NCI-H82 treated with DMSO at 0.1 percent for 48 hours (cell line): ENCODE measurements around the gene RHOU.

Experiments
- DNase-seq: peaks from one replicate; lab custom pipeline; 2025; ENCODE audit not compliant: unreplicated experiment; lab: John Stamatoyannopoulos, UW

RHOU gene

GRCh38 chr1:228736844-228737445 is 1.7 kb downstream of the RHOU start:
- DNase-seq, result no peak

- no peak for DNase-seq
Measured at GRCh38 chr1:228737601-228738041, 2.3 kb downstream of the RHOU start.

GRCh38 chr1:228739826-228740225 is 4.5 kb downstream of the RHOU start:
- peak; percentile 36 for DNase-seq

- no peak for DNase-seq
Measured at GRCh38 chr1:228740543-228741317, 5.5 kb downstream of the RHOU start.

GRCh38 chr1:228742281-228742860 is 7.1 kb downstream of the RHOU start:
- DNase-seq, result no peak

- no peak for DNase-seq
Measured at GRCh38 chr1:228743405-228743804, 8.1 kb downstream of the RHOU start.

GRCh38 chr1:228744356-228744755 is 9.1 kb downstream of the RHOU start:
- DNase-seq, result no peak

- no peak for DNase-seq
Measured at GRCh38 chr1:228744918-228745317, 9.6 kb downstream of the RHOU start.

GRCh38 chr1:228745497-228745896 is 10.2 kb downstream of the RHOU start:
- DNase-seq, result no peak

- DNase-seq, result no peak
Measured at GRCh38 chr1:228747301-228747935, 12.1 kb downstream of the RHOU start.

GRCh38 chr1:228748029-228748428 is 12.8 kb downstream of the RHOU start:
- no peak for DNase-seq

GRCh38 chr1:228748431-228748830 is 13.2 kb downstream of the RHOU start:
- DNase-seq, result no peak

- no peak for DNase-seq
Measured at GRCh38 chr1:228749765-228750164, 14.5 kb downstream of the RHOU start.

GRCh38 chr1:228750915-228751314 is 15.6 kb downstream of the RHOU start:
- DNase-seq, result no peak

- DNase-seq, result no peak
Measured at GRCh38 chr1:228751360-228752098, 16.2 kb downstream of the RHOU start.

- DNase-seq, result no peak
Measured at GRCh38 chr1:228752258-228752657, 17.0 kb downstream of the RHOU start.

- no peak for DNase-seq
Measured at GRCh38 chr1:228752675-228753265, 17.5 kb downstream of the RHOU start.

GRCh38 chr1:228753287-228753686 is 18.0 kb downstream of the RHOU start:
- DNase-seq, result no peak

GRCh38 chr1:228753786-228754360 is 18.6 kb downstream of the RHOU start:
- DNase-seq, result peak; percentile 62

GRCh38 chr1:228754646-228755268 is 19.5 kb downstream of the RHOU start:
- peak; percentile 94 for DNase-seq
